OCI-LY7 (cell line): ENCODE measurements around the gene CLPSL2. TPM values are rescaled to one million over a fixed set of nuclear protein-coding genes. Genes with fewer than 3 reads are reported as not detected.

Source experiments
- BruUV-seq: library from RNA; stranded (reverse); fragments of 400-500 nt; replicated peaks from 2 replicates; lab custom pipeline; 2021; lab: Mats Ljungman, UMichigan
- CTCF ChIA-PET: fragments of 300-600 bp; sonication (Branson Sonifier 250); formaldehyde crosslinking; loops from one replicate; lab custom pipeline; 2022; ENCODE audit warnings: antibody characterized with exemption; ENCODE audit not compliant: unreplicated experiment; lab: Charles Lee
- POLR2A ChIA-PET: fragments of 300-600 bp; sonication (Branson Sonifier 250); formaldehyde crosslinking; loops from one replicate; lab custom pipeline; 2022; ENCODE audit warnings: antibody characterized with exemption; lab: Charles Lee
- DNase-seq: peaks from one replicate; pipeline ENCODE4 v3.0.0-alpha.2; 2015; ENCODE audit warnings: low spot score
- H2AFZ ChIP-seq: fragments of 200-600 bp; sonication (generic), shearing (Covaris generic); 2 replicates; pipeline ENCODE4 v1.6.1; 2014; ENCODE audit warnings: mild to moderate bottlenecking, antibody characterized with exemption, low read length, moderate library complexity
- H3K27ac ChIP-seq: fragments of 200-600 bp; sonication (generic); 2 replicates; pipeline ENCODE4 v1.5.1; 2014; ENCODE audit warnings: mixed run types, low read depth, mild to moderate bottlenecking, moderate library complexity, low read length, inconsistent platforms; ENCODE audit not compliant: poor library complexity, severe bottlenecking
- H3K36me3 ChIP-seq: fragments of 200-600 bp; sonication (generic); 2 replicates; pipeline ENCODE4 v1.6.1; 2014; ENCODE audit warnings: mild to moderate bottlenecking, antibody characterized with exemption, low read length, moderate library complexity, mixed read lengths; ENCODE audit not compliant: insufficient read depth
- H3K4me1 ChIP-seq: fragments of 200-600 bp; sonication (generic); 2 replicates; pipeline ENCODE4 v1.5.1; 2014; ENCODE audit warnings: mild to moderate bottlenecking, low read length; ENCODE audit not compliant: insufficient read depth, poor library complexity, severe bottlenecking
- H3K4me2 ChIP-seq: fragments of 200-600 bp; sonication (generic); 2 replicates; pipeline ENCODE4 v1.6.1; 2014; ENCODE audit warnings: mild to moderate bottlenecking, low read length
- H3K4me3 ChIP-seq: fragments of 200-600 bp; sonication (generic); 2 replicates; pipeline ENCODE4 v1.5.1; 2014; ENCODE audit warnings: mild to moderate bottlenecking, low read depth, low read length; ENCODE audit not compliant: poor library complexity, severe bottlenecking
- H3K79me2 ChIP-seq: fragments of 200-600 bp; sonication (generic); 2 replicates; pipeline ENCODE4 v1.6.1; 2016; ENCODE audit warnings: low read depth, mild to moderate bottlenecking, low read length, moderate library complexity, mixed read lengths; ENCODE audit not compliant: insufficient read depth
- H3K9me2 ChIP-seq: fragments of 200-600 bp; sonication (generic); 2 replicates; pipeline ENCODE4 v1.6.1; 2016; ENCODE audit warnings: mild to moderate bottlenecking, low read length, mixed read lengths; ENCODE audit not compliant: insufficient read depth
- H3K9me3 ChIP-seq: fragments of 200-600 bp; sonication (generic); 2 replicates; pipeline ENCODE4 v1.6.1; 2014; ENCODE audit warnings: mild to moderate bottlenecking, mixed run types, low read length, mixed read lengths
- H4K20me1 ChIP-seq: fragments of 200-600 bp; sonication (generic); 2 replicates; pipeline ENCODE4 v1.6.1; 2014; ENCODE audit warnings: mild to moderate bottlenecking, antibody characterized with exemption, low read length, moderate library complexity, mixed read lengths; ENCODE audit not compliant: insufficient read depth
- CTCF ChIP-seq: fragments of 200-600 bp; sonication (generic); conservative IDR thresholded peaks from 2 replicates; pipeline ENCODE4 v1.5.1; 2014; ENCODE audit warnings: mild to moderate bottlenecking, antibody characterized with exemption, low read length, moderate library complexity, mixed read lengths
- EZH2phosphoT487 ChIP-seq: fragments of 200-600 bp; sonication (generic); IDR thresholded peaks from 2 replicates; pipeline ENCODE4 v1.6.1; 2018; ENCODE audit warnings: low read depth, borderline replicate concordance, mild to moderate bottlenecking, mixed run types, antibody characterized with exemption, low read length, moderate library complexity, mixed read lengths
- intact Hi-C: fragments of 100-400 bp; cut with micrococcal nuclease; formaldehyde crosslinking; loops from one replicate; pipeline ENCODE4 v1.10.0; 2022; ENCODE audit not compliant: unreplicated experiment
- total RNA-seq, 2 experiments: library from RNA; depleted of rRNA in 1 of 2; stranded (reverse); fragments of >200 nt in 1 of 2; shearing (Covaris generic) in 1 of 2; gene quantifications; 2 replicates each; pipeline ENCODE4 v1.2.3, GENCODE V29; 2014 to 2022

CLPSL2 gene
- total RNA-seq, 2 experiments from 2014 or later, result not detected

GRCh38 chr6:35808688-35809087, 32.3 kb downstream of the CLPSL2 start:
- BruUV-seq, result no TSS peak
- Histone ChIP-seq H3K36me3 (no peaks in the 10 kb centered on the region), H3K4me2 (no peak overlapping the region), H3K79me2 (no peaks in the 10 kb centered on the region), H3K4me3 (no peak overlapping the region), H3K9me2 (no peaks in the 10 kb centered on the region), H4K20me1 (no peaks in the 10 kb centered on the region), H3K27ac (no peak overlapping the region), H3K9me3 (no peaks in the 10 kb centered on the region), H3K4me1 (no peaks in the 10 kb centered on the region), H2AFZ (no peak overlapping the region)
- DNase-seq, result no peak
- intact Hi-C loops, result no loop called here
- CTCF ChIA-PET, result interaction anchor here (0.6 kb wide), 1 partner anchor 17 kb away, joined by 3 read pairs; no protein-coding TSS in a partner anchor
- TF ChIP-seq EZH2phosphoT487 (no peak), CTCF (no peak)
- POLR2A ChIA-PET, result interaction anchor here (0.7 kb wide), 1 partner anchor 26 kb away, joined by 3 read pairs; no protein-coding TSS in a partner anchor

GRCh38 chr6:35809809-35810208, 33.4 kb downstream of the CLPSL2 start:
- ChIA-PET POLR2A (interaction anchor here (0.5 kb wide), 1 partner anchor 294 kb away, joined by 4 read pairs; no protein-coding TSS in a partner anchor), CTCF (no interaction called here)
- H3K79me2 ChIP-seq, result no peaks in the 10 kb centered on the region
- no peaks in the 10 kb centered on the region for H3K9me2 ChIP-seq
- no peak overlapping the region for H2AFZ ChIP-seq
- no peaks in the 10 kb centered on the region for H4K20me1 ChIP-seq
- no peaks in the 10 kb centered on the region for H3K36me3 ChIP-seq
- no peak overlapping the region for H3K27ac ChIP-seq
- intact Hi-C loops, result no loop called here
- no peaks in the 10 kb centered on the region for H3K9me3 ChIP-seq
- no TSS peak for BruUV-seq
- no peak overlapping the region for H3K4me3 ChIP-seq
- DNase-seq, result no peak
- no peaks in the 10 kb centered on the region for H3K4me1 ChIP-seq
- TF ChIP-seq EZH2phosphoT487 (no peak), CTCF (no peak)
- no peak overlapping the region for H3K4me2 ChIP-seq

- H3K9me3 ChIP-seq, result no peaks in the 10 kb centered on the region
- H2AFZ ChIP-seq, result peak overlapping the region; percentile 63
- ChIA-PET CTCF (no interaction called here), POLR2A (no interaction called here)
- no TSS peak for BruUV-seq
- H3K36me3 ChIP-seq, result no peaks in the 10 kb centered on the region
- no peak overlapping the region for H3K4me3 ChIP-seq
- H3K79me2 ChIP-seq, result no peaks in the 10 kb centered on the region
- intact Hi-C loops, result no loop called here
- no peaks in the 10 kb centered on the region for H3K4me1 ChIP-seq
- no peaks in the 10 kb centered on the region for H4K20me1 ChIP-seq
- no peak for TF ChIP-seq CTCF
- no peak for TF ChIP-seq EZH2phosphoT487
- no peak for DNase-seq
- H3K9me2 ChIP-seq, result no peaks in the 10 kb centered on the region
- peak overlapping the region; percentile 24; the same call in 1 of the 2 replicates for H3K4me2 ChIP-seq
- no peak overlapping the region for H3K27ac ChIP-seq
Observed at GRCh38 chr6:35810971-35811698, 34.7 kb downstream of the CLPSL2 start.
